Skeletal muscle cell (primary cell): ENCODE results near the gene NFKBIB.

Experiments
- DNase-seq: peaks from one replicate; pipeline ENCODE4 v3.0.0-alpha.2; 2010; ENCODE audit warnings: low read depth
- H3K4me3 ChIP-seq: 2 replicates; pipeline ENCODE4 v1.5.1; 2011; ENCODE audit warnings: low read depth, mild to moderate bottlenecking, control low read depth, low read length, moderate library complexity

Gene NFKBIB

GRCh38 chr19:38900743-38901190 is 998 bp downstream of the NFKBIB start:
- no peak for DNase-seq
- H3K4me3 ChIP-seq, result peak overlapping the region; percentile 92

GRCh38 chr19:38901683-38902082 is 1.9 kb downstream of the NFKBIB start:
- no peak overlapping the region for H3K4me3 ChIP-seq
- no peak for DNase-seq

GRCh38 chr19:38904581-38905539 is 5.1 kb downstream of the NFKBIB start:
- no peak for DNase-seq
- H3K4me3 ChIP-seq, result no peak overlapping the region

DNA sequence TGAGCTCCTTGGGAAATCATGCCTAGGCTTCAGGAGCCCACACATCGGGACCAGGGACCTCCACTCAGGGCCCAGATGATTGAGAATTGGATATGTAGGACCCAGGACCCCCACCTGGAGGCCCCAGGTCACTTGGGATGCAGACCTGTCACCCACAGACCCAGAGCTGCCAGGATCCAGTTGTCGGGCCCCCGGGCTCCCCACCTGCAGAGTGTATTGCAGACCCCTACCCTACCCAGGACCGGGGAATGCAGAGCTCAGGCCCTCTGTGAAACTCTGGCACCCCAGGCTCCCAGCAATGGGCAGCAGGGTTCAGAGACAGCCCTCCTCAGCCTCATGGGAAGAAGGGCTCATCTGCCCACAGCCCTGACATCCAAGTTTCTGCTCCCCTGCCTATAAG is 5.9 kb downstream of the NFKBIB start:
- no peak for DNase-seq
- no peak overlapping the region for H3K4me3 ChIP-seq

- H3K4me3 ChIP-seq, result no peak overlapping the region
- no peak for DNase-seq
Measured at GRCh38 chr19:38907227-38907626, 7.5 kb downstream of the NFKBIB start.

DNA sequence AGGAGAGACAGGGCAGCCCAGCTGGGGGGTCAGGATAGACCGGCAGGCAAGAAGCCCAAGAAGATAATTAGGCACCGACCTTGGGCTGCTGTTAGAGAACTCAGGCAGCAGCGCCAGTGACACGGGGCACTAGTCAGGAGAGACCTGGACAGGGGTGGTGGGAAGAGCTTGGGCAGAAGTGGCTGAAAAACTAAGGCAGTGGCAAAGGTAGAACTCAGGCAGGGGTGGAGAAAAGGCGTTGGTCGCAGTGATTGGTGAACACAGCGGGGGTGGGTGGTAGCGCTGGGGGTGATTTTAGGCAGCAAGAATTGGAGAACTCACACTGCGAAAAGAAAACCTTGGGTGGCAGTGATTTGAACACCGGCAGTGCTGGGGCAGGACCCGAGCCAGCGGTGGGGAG is 7.9 kb downstream of the NFKBIB start:
- no peak for DNase-seq
- H3K4me3 ChIP-seq, result no peak overlapping the region

DNA sequence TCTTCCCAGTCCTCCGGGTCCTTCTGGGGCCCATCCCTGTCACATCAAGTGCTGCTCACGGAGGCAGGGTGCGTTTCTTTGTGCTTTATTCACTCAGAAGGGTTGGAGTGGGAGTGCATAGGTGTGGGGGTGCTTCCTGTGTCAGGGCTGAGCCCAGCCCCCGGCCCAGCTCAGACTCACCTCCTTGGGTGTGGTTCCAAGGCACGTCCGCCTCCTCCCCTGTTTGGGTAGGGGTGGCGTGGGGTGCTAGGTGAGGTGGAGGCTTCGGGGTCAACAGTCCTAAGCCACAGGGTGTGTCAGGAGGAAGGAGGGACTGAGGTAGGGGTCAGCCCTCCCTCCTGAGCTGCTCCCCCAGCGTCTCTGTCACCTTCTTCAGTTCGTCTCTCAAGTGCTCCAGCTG is 9.1 kb downstream of the NFKBIB start:
- no peak for DNase-seq

GRCh38 chr19:38910488-38910887 is 10.7 kb downstream of the NFKBIB start:
- no peak for DNase-seq

More for the DNA sequence above, 9.1 kb downstream of the NFKBIB start:
- no peak overlapping the region for H3K4me3 ChIP-seq

DNA sequence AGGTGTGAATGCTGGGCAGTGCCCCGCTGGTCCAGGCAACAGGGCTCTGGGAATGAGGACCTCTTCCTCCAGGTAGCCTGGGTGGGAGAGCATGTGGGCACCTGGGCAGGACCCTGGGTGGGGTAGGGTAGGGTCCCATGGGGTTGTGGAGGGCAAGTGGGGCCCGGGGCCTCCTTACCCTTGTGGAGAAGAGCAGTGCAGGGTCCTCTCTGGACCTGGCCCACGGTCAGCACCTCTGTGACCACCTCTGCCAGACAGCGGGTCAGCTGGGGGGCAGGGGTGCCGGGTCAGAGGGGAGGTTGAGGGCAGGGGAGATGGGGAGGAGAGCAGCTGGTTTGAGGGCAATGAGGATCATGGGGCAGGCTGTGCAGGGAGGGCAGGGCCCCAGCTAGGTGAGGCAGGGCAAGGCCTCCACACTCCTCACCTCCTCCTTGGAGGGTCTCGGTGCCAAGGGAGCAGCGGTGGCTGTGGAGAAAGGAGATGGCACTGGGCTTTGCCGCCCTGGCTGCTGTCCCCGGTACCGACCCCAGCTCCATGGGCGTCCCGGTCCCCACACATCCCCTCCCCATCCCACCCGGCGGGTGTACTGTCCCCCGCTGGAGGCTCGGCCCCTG is 11.7 kb downstream of the NFKBIB start:
- no peak for DNase-seq
- no peak overlapping the region for H3K4me3 ChIP-seq

More at GRCh38 chr19:38910488-38910887, 10.7 kb downstream of the NFKBIB start:
- H3K4me3 ChIP-seq, result no peak overlapping the region

DNA sequence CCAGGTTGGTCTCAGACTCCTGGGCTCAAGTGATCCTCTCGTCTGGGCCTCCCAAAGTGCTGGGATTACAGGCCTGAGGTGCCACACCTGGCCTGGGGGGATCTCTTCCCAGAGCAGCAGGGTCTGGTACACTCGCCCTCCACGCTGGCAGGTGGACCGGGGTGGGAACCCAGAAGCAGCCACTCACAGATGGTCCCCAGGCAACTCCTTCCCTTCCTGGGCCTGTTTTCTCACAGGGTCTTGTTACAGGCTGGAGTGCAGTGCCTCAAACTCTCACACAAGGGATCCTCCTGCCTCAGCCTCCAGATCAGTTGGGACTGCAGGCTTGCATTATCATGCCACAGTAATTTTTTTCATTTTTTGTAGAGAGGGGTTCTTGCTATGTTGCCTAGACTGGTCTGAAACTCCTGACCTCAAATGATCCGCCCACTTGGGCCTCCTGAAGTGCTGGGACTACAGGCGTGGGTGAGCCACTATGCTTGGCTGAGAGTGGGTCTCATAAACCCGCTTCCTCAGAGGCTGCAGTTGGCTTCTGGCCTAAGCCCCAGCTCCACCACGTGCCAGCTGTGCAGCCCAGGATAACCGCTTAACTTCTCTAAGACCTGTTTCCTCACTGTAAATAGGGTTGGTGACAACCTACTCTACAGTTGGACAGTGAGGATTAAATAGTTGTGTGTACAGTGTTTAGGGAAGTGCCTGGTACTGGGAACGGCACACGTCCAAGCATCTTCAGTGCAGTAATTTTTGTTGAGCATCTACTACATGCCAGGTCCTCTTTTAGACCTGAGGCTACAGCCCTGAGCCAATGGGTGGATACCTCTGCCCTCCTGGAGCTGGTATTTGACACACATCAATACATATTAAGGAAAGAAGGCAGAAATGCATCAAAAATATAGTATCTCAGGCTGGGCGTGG is 13.1 kb downstream of the NFKBIB start:
- DNase-seq, result no peak

DNA sequence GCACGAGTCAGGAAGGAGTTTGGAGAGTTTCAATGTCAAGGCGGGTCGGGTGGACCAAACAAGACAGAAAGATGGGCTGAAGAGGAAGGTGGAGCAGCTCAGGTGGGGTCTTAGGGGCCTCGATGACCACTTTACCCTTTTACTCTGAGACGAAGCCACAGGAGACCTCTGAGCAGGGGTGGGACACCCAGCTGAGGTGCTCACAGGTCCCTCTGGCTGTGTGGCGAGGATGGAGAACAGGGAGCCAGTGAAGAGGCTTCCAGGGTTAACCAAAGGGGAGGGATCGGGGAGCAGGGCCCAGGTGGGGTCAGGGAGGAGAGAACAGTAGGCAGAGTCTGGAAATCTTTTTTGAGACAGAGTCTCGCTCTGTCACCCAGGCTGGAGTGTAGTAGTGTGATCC is 14.2 kb downstream of the NFKBIB start:
- H3K4me3 ChIP-seq, result no peak overlapping the region
- DNase-seq, result no peak

More for the DNA sequence above, 13.1 kb downstream of the NFKBIB start:
- no peak overlapping the region for H3K4me3 ChIP-seq

DNA sequence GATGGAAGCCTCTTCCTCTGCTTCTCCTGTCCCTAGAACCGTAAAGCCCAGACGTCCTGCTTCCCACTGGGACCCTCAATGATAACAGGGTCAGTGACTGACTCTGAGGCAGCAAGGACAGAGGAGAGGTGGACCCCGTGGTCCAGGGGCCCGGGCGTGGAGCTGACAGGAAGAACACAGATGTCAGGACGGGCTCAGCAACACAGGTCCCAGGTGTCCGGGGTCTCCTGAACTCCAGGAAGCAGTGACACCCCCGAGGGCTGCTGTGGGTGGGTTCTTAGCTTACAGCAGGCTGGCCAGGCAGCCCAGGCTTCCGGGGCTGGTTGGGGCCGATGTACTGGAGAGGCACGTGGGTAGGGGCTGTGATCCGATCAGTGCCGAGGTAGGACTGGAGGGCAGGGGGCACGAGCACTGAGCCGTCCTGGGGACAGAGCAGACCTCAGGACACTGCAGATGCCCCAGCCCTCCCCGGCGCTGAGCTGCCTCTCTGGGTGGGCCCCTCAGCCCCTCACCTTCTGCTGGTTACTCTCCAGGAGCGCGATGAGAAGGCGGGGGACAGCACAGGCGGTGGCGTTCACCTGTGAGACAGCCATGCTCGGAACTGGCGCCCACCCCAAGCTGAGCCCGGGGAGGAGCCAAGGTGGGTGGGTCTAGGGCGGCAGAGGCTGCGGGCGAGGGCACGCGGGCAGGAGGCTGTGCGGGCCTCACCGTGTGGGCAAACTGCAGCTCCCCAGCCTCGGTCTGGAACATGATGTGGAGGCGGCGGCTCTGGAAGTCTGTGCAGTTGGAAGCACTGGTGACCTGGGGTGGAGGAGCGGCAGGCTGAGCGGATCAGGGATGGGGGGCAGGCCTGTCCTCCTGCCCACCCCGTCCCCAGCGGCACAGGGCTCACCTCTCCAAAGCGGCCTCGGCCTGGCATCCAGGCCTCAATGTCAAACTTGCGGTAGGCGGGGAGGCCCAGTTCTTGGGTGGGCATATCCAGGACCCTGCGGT is 15.9 kb downstream of the NFKBIB start:
- DNase-seq, result no peak
- H3K4me3 ChIP-seq, result no peak overlapping the region

GRCh38 chr19:38917516-38917915 is 17.7 kb downstream of the NFKBIB start:
- H3K4me3 ChIP-seq, result no peak overlapping the region
- DNase-seq, result no peak

- no peak for DNase-seq
- no peak overlapping the region for H3K4me3 ChIP-seq
Measured at GRCh38 chr19:38917921-38918491, 18.2 kb downstream of the NFKBIB start.

DNA sequence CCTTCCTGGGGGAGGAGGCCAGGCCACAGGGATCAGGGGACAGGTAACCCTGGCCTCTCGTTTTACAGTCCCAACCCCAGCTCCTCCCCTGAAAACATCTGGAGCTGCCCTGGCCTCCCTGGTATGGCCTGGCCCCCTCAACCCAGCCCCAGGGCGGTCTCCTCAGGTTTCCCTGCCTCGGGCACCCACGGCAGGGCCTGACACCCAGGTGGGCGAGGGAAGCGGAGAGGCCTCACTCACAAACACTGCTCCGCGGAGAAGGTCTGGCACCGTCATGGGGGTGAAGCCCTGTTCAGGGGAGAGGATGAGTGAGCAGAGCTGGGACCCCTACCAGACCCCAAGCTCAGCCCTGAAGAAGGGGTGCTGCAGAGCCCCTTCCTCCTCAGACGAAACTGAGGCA is 18.8 kb downstream of the NFKBIB start:
- DNase-seq, result no peak
- no peak overlapping the region for H3K4me3 ChIP-seq

- no peak for DNase-seq
- no peak overlapping the region for H3K4me3 ChIP-seq
Measured at GRCh38 chr19:38919837-38920601, 20.2 kb downstream of the NFKBIB start.

DNA sequence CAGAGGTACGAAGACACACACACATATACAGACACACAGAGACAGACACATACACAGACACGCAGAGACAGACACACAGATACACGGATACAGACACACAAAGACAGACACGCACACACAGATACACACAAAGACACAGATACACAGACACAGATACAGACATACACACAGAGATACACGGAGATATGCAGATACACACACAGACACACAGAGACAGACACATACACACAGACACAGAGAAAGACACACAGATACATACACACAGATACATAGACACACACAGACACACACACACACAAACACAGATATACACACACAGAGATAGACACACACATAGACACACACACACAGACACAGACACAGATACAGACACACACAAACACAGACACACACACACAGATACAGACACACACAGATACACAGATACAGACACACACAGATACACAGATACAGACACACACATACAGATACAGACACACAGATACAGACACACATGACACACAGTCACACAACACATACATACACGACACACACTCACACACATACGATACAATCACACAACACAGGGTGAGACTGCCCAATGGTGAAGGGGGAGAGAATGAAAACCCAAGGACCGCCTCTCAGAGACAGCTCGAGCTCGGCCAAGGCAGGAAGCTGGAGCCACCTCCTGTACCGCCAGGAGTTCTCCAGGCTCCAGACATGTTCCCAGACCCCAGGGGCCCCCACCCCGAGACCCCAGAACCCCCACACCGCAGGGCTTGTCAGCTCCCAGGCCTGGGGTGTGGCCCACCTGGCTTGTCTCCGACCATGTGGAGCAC is 21.0 kb downstream of the NFKBIB start:
- no peak overlapping the region for H3K4me3 ChIP-seq
- DNase-seq, result no peak
